Endothelial cell of umbilical vein (primary cell): Measurements from ENCODE around the gene NXPH1.

Experiments used
- EZH2 ChIP-seq: IDR thresholded peaks from 2 replicates; pipeline ENCODE4 v1.6.1; 2012; ENCODE audit warnings: borderline replicate concordance, low read depth, mild to moderate bottlenecking, moderate library complexity, low read length, inconsistent platforms; ENCODE audit not compliant: severe bottlenecking
- JUN ChIP-seq: IDR thresholded peaks from 2 replicates; pipeline ENCODE4 v1.6.1; 2011; ENCODE audit warnings: borderline replicate concordance, low read depth; ENCODE audit not compliant: insufficient read length, insufficient read depth
- MYC ChIP-seq: IDR thresholded peaks from one replicate; pipeline ENCODE4 v1.6.1; 2011; ENCODE audit warnings: mild to moderate bottlenecking, low read depth, low read length
- POLR2A ChIP-seq: IDR thresholded peaks from 2 replicates; pipeline ENCODE4 v1.6.1; 2012; ENCODE audit warnings: low read depth, mild to moderate bottlenecking, control low read depth, low read length
- POLR2AphosphoS5 ChIP-seq: IDR thresholded peaks from 2 replicates; pipeline ENCODE4 v1.6.1; 2012; ENCODE audit warnings: low read depth, mild to moderate bottlenecking, control low read depth, low read length, moderate library complexity; ENCODE audit not compliant: insufficient read depth
- TF ChIP-seq, protein P1 (sequence below), 2 donors: IDR thresholded peaks; 1 replicate in 1 of 2; 2 replicates in 1 of 2; pipeline ENCODE4 v1.5.1; 2011; ENCODE audit warnings: low read length in 2 of 2, mild to moderate bottlenecking in 2 of 2, moderate library complexity in 2 of 2, control low read depth in 1 of 2, inconsistent platforms in 1 of 2, low read depth in 1 of 2; ENCODE audit not compliant: insufficient read depth in 1 of 2; ENCODE audit errors: extremely low read depth in 1 of 2

DNA sequence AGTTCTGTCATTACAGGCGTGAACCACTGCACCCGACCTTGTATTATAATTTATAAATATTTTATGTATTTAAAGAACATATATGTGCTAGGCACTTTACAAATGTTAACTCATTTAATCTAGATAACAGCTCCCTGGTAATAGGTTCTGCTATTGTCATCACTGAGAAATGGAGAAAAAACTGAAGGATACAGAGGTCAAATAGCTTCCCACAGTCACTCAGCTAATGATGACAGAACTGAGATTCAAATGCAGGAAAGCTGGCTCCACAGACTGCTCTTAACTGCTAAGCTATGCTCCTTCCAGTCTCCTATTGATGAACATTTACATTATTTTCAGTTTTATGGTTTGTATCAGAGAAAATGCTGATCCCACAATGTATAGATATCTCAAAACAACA, 28.9 kb downstream of the NXPH1 start:
- TF ChIP-seq POLR2AphosphoS5 (no peak), POLR2A (no peak), MYC (no peak), EZH2 (no peak), JUN (no peak)
- TF ChIP-seq, protein P1, sequence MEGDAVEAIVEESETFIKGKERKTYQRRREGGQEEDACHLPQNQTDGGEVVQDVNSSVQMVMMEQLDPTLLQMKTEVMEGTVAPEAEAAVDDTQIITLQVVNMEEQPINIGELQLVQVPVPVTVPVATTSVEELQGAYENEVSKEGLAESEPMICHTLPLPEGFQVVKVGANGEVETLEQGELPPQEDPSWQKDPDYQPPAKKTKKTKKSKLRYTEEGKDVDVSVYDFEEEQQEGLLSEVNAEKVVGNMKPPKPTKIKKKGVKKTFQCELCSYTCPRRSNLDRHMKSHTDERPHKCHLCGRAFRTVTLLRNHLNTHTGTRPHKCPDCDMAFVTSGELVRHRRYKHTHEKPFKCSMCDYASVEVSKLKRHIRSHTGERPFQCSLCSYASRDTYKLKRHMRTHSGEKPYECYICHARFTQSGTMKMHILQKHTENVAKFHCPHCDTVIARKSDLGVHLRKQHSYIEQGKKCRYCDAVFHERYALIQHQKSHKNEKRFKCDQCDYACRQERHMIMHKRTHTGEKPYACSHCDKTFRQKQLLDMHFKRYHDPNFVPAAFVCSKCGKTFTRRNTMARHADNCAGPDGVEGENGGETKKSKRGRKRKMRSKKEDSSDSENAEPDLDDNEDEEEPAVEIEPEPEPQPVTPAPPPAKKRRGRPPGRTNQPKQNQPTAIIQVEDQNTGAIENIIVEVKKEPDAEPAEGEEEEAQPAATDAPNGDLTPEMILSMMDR (IDR thresholded peaks at IDR 0.05; ENCODE audit: extremely low read depth in 1 of 2, insufficient read depth in 1 of 2, low read depth in 1 of 2, low read length in 2 of 2): no peak
